ENCODE data around the gene POU2AF3. TPM values are rescaled to one million over a fixed set of nuclear protein-coding genes. Genes with fewer than 3 reads are reported as not detected.

The POU2AF3 gene
- total RNA-seq, 2 donors from 2014 or later, result not detected

Other genes with a start within 250 kb of the POU2AF3 start
- under 1 TPM in 1 of 2 donors, not detected in 1; 0.42 TPM for gene POU2AF2, start 52.8 kb upstream of the POU2AF3 start, total RNA-seq
- 10 to 100 TPM in 1 of 2 donors, 1 to 10 TPM in 1; 6.4 to 36.6 TPM for gene POU2AF1, start 80.7 kb downstream of the POU2AF3 start, total RNA-seq
- not detected for gene BTG4, start 213.8 kb downstream of the POU2AF3 start, total RNA-seq
- gene HOATZ, start 216.2 kb downstream of the POU2AF3 start, total RNA-seq, result not detected
- 1 to 10 TPM; 1.1 to 1.4 TPM for gene LAYN, start 242.2 kb downstream of the POU2AF3 start, total RNA-seq

Measured in activated T-helper 17 cell treated with anti-CD3 and anti-CD28 coated beads, Interleukin-2, amount 50 U/mL, for 72 hours (primary cell).